NCI-H2196 (cell line): Measurements from ENCODE around the gene BCL2.
A peak's percentile ranks its signal among the peaks of the same experiment; 100 is the strongest.

Experiments
- DNase-seq: peaks from one replicate; lab custom pipeline; 2025; ENCODE audit not compliant: unreplicated experiment; lab: John Stamatoyannopoulos, UW

Gene BCL2

GRCh38 chr18:63329431-63330145, 10.0 kb upstream of the BCL2 start:
- no peak for DNase-seq

DNA sequence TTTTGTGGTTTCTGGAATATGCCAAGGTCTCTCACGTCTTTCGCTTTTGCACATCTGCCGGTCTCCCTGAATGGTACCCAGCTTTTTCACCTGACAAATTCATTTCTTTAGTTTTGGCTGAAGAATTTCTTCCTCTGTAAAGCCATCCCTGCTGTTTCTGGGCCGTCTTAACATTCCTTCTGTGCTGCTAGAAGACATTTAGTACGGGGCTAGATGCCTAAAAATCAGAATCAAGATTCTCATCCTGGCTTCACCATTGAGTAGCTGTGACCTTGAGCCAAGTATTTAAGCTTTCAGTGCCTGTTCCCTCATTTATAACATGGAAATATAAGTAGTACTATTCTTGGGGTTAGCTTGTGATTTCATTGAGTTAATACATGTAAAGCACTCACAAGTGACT, 6.4 kb upstream of the BCL2 start:
- DNase-seq, result no peak

DNA sequence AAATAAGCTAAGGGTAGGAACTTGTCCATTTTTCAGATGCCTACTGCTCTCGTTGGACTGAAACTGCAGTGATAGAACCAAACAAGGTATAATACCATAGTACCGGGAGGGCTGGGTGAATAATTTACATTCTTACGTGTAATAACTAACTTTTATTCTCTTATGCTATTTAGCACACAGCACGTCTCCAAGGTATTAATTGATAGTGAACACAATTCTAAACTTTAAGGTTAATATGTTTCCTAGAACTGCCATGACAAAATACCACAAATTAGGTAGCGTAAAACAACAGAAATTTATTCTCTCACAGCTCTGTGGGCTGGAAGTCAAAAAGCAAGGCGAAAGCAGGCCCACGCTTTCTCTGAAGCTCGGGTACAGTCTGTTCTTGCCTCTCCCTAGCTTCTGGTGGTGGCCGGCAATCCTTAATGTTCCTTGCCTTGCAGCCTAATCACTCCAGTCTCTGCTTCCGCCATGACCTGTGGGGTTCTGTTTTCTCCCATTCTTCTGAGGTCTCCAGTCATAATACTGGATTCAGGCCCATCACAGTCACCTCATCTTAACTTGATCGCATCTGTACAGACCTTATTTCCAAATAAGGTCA, 5.6 kb upstream of the BCL2 start:
- DNase-seq, result no peak

DNA sequence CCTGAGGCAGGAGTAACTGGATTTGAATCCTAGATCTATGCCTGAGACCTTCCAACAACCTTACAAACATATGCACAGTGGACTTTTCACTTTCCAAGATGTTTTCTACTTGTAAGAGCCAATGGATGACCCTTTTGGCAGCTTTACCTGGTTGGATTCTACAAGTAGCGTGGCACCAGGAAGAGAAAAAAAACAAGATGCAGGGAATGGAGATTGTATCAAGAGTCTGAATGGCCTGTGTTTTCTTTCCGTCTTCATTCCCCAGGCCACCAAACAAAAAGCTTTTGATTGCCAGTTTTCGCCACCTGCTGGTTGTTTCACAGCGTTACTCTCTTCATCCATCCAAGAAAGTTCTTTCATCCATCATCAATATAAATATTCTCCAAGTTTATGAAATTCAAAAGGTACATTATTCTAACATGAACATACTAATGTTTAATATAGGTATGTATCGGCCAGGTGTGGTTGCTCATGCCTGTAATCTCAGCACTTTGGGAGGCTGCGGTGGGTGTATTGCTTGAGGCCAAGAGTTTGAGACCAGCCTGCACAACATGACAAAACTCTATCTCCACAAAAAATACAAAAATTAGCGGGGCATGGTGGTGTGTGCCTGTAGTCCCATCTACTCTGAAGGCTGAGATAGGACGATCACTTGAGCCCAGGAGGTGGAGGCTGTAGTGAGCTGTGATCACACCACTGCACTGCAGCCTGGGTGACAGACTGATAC, 3.5 kb upstream of the BCL2 start:
- peak; percentile 75 for DNase-seq

GRCh38 chr18:63322206-63322605, 2.6 kb upstream of the BCL2 start:
- DNase-seq, result no peak

DNA sequence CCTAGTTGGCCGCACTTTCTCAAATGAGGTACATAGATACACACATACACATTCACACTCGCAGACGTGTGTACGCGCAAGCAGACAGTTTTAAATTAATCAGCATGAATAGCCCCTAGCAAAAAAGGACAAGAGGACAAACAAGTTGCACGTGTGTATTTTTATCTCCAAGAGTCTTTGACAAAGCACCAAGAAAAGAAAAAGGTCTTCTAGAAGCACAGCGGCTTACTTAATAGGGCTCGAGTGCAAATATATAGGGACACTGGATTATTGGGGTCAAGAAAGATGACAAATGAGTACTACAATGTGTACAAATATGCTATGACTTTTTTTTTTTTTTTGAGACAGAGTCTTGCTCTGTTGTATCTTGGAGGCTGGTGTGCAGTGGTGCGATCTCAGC, 1.7 kb upstream of the BCL2 start:
- DNase-seq, result no peak

DNA sequence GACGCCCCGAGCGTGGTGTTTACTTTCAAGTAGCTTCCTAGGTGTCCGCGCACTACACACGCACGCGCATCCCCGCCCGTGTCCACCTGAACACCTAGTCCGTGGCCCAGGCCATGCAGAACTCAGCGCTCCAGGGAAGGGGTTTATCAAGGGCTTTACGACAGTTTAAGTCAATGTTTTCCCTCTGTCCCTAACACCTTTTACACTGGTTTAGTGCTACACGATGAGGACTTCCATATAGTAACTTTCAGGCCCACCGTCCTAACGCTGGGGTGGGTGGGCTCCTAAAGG, 1.4 kb upstream of the BCL2 start:
- DNase-seq, result no peak

DNA sequence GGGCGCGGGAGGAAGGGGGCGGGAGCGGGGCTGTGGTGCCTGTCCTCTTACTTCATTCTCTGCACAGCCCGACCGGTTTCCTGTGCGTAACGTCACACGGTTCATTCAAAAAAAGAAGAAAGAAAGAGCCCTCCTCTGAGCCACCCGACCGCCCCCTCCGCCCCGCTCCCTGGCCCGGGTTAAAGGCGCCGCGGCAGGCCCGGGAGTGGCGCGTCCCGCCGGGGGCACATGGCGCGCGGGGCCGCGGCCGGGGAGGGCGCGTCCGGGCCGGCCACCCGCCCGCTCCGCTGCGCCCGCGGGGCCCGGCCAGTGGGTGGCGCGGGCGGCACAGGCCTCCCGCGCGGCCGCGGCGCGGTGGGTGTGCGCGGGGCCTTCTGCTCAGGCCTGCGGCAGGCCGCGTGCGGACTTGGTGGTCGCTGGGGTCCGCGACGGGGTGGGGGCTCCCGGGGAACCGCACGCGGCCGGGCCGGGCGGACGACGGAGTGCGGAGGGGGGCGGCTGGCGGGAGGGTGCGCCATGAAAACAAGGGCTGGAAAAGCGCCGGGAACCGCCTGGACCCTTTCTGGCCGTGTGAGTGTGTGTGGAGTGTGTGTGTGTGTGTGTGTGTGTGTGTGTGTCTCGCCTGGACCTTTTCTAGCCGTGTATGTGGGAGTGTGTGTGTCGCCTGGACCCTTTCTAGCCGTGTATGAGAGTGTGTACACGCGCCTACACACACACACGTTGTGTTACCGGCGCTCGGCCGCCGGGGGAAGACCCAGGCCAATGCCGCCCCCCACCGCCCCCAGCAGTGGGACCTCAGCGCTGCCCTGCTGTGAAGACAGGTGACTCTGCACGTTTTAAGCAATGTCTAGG, 780 bp upstream of the BCL2 start:
- peak; percentile 74 for DNase-seq

- DNase-seq, result no peak
Measured at GRCh38 chr18:63318889-63319382, 633 bp downstream of the BCL2 start.

DNA sequence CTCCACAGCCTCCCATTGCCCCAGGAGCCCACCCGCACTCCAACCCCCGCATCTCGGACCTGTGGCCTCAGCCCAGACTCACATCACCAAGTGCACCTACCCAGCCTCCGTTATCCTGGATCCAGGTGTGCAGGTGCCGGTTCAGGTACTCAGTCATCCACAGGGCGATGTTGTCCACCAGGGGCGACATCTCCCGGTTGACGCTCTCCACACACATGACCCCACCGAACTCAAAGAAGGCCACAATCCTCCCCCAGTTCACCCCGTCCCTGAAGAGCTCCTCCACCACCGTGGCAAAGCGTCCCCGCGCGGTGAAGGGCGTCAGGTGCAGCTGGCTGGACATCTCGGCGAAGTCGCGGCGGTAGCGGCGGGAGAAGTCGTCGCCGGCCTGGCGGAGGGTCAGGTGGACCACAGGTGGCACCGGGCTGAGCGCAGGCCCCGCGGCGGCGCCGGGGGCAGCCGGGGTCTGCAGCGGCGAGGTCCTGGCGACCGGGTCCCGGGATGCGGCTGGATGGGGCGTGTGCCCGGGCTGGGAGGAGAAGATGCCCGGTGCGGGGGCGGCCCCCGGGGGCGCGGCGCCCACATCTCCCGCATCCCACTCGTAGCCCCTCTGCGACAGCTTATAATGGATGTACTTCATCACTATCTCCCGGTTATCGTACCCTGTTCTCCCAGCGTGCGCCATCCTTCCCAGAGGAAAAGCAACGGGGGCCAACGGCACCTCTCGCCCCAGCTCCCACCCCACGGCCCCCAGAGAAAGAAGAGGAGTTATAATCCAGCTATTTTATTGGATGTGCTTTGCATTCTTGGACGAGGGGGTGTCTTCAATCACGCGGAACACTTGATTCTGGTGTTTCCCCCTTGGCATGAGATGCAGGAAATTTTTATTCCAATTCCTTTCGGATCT, 1.3 kb downstream of the BCL2 start:
- DNase-seq, result peak; percentile 87

GRCh38 chr18:63317556-63317946, 2.0 kb downstream of the BCL2 start:
- no peak for DNase-seq

DNA sequence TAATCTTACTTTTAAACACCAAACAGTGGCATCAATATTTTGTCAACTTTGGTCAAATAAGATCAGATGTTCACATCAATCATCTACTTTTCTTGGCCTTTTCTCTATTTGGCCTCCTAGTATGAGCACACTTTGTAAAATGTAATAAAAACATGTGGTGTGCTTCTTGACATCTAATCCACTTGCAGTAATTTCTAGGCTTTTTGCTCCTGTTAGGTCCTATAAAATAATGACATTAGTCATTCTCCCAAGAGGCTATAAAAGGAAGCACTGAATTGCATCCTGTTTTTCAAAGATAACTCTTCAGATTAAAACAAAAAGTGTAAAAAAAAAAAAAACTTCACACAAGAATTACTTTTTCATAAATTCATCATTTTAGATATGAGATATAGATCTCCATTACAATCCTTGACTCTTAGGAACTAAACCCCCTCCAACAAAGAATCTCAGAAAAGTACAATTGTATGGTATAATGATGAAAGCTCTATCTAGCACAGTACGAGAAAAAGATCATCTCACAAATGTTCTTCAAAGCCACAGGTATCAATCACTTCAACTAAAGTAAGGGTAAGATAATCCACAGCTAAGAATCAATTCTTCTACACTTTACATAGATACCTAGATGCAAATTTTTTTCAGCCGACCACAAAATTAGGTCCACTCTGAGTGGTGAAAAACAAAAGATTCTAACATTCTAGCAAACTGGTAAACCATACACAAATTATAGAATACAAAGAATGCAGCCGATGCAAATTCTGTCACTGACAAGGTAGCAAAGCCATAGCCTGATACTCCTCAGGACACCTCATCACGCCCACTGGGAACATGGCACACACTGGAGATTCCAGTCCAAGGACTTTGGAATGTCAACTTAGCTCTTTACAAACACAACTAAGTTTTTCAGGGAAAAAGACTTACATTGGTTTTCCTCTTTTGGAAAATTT, 2.7 kb downstream of the BCL2 start:
- no peak for DNase-seq

DNA sequence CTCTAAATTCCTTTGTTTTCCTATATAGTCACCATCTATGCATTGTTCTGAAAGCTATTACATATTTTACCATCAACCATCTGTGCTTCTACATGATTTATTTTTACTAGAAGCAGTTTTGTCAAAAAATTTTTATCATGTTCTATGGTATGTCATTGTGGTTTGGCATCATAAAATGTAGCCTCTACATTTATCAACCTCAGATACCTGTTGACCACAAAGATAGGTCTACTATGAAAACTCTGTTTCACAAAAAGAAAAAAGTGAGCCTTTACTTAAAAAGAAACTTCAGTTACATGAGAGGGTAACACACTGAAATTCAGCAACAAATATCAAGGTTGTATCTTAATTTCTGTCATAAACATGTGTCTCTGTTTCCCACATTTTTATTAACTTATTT, 3.7 kb downstream of the BCL2 start:
- DNase-seq, result no peak

GRCh38 chr18:63315131-63315662, 4.4 kb downstream of the BCL2 start:
- no peak for DNase-seq

GRCh38 chr18:63314062-63314790, 5.3 kb downstream of the BCL2 start:
- no peak for DNase-seq

- DNase-seq, result no peak
Measured at GRCh38 chr18:63313396-63313917, 6.1 kb downstream of the BCL2 start.

DNA sequence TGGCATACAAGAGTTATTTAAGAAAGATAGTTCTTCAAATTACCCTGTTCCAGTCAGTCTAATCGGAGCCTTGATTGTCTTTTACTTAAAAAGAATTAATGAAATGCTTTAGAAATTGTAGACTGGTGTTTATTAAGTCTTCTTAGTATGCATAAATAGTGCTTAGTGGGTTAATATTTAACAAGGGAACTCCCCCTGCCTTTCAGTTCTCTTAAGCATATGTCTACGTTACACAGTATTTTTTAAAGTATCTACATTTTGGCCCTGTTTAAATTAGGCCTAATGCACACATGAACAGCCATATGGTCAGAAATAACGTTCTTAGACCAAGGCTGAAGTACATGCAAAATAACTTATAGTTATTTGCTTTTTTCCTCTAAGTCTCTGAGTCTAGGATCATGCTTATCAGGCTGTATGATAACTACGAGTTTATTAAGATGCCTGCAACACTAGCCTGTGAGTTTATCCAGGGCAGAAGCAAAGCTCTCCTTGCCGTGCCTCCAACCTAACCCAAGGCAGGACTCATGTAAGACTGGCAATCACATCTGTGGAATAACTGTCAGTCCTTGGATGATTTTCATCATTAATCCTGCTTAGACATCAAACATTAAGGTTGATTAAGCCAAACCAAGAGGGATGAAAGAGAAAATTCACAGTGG, 6.7 kb downstream of the BCL2 start:
- DNase-seq, result no peak

- no peak for DNase-seq
Measured at GRCh38 chr18:63312019-63312409, 7.6 kb downstream of the BCL2 start.
